Activated CD8-positive, alpha-beta memory T cell treated with anti-CD3 and anti-CD28 coated beads for 4 hours (primary cell): Measurements from ENCODE around the gene GJB2.
"Not testable (repeated sequence)": the region's sequence is repeated elsewhere in the genome, so short reads cannot be mapped to it uniquely, and the experiment has no call there.

Experiments
- DNase-seq, 2 donors: peaks; one replicate each; pipeline ENCODE4 v3.0.0-alpha.2; 2020; ENCODE audit warnings: low read depth in 2 of 2

GJB2 gene

DNA sequence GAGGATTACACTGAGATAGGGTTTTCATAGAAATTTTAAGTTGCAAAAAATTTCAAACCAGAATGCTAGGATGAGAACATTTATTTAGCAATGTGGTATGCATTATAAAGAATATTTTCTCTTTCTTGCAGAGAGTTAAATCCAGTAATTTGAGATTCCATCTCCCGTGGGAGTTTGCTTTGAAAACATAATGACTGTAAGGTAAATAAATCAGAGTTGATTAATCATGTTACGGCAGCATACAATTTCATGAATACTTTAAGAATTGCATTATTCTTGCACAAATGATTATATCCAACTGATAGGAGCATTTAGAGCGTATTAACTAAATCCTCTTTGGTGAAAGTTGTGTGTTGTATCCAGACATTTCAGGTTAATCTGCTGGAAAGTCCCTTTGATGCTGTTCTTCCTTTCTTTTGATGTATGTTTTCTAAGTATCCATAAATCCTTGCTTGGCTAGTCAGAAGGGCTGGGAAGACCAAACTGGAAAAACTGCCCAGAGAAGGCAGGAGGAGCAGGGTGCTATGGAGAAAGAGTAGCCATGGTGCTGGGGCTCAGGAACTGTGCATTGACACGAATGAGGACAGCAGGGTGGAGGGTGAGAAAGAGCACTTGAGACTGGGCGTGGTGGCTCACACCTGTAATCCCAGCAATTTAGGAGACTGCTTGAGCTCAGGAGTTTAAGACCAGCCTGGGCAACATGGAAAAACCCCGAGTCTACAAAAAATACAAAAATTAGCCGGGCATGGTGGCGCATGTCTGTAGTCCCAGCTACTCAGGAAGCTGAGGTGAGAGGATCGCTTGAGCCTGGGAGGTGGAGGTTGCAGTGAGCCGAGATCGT lies 27.1 kb downstream of the GJB2 start:
- DNase-seq = no peak

DNA sequence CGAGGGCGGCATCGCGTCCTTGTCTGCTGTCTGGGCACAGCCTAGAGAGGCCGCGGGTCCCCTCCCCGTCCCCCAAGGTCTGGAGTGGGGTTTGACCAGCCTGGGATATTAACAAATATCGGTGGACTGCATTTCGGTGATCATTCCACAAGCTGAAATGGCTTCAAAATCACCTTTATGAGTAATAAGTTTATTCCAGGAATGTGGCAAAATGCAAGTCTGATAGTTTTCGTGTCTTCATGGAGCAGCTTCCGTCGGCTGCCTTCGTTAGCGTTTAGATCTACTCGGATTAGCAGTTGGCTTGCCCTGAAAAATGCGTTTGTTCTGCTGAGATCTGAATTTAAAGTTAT lies 30.8 kb downstream of the GJB2 start:
- DNase-seq = no peak

DNA sequence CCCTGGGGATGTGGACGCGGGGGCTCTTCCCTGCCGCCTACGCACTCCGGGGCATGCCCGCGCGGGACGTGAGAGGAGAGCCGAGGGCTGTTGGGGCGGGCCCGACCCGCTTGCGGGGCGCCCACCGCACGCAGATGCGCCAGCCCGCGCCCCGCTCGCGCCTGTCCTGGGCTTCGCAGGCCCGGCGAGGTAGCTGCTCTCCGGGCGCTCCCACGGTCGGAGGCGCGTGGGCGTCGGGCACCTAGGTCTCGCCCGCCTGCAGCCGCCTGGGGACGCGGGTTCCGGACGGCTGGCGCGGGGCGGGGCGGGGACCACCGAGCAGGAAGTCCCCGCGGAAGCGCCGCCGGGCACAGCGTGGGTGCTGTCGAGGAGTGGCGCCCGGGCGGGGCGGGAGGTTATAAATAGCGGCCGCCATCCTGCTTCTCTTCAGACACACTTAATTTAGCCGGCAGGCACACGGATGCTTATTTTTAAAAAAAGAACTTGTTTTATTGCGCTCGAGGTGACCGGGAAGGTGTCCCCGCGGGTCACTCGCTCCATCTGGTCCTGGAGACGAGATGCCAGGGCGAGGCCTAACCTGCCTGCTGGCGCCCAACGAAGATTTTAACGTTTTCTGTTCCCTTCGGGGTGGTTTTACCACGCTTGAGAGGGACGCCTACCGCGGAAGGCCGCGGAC lies 31.3 kb downstream of the GJB2 start:
- peak; percentile 32 to 41 for DNase-seq

DNA sequence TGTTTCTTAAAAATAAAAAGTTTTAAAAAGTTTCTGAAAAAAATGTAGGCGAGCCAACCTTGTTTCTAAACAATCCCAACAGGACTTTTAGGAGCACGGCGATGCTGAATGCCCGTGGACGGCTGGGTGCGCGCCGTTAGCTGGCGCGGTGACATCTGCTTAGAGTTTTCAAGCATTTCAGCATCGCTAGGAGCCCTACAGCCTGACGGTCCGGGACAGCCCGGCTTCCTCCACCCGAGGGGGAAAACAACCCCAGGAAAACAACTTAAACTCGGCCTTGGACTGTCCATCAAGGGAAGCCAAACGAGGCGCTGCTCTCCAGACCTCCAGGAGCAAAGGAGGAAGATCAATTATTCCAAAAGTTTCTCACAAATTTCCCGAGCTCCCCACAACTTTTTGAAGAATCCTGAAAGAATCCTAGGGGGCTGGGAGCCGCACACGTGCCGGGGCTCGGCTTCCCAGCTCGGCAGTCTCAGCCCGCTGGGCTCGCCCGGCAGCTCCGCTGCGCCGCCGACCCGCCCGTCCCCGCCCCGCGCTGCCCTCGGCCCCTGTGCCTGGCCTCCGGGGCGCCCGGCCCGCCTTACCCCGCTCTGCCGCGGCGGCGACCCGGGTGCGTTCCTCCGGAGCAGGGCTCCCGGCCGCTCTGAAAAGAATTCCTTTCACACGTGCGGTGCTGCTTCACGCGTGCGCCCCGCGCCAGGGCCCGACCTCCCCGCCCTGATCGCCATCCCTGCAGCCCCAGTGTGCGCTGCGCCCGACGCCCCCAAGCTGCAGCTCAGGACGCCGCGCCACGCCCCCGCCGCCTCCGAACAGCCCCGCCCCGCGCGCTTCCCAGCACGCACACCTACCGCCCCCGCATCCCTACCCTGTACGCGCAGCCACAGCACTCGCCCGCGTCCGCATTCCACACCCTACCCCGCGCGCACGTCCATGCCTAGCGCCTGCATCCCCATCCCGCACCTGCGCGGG lies 32.1 kb downstream of the GJB2 start, which contains the start of gene GJA3:
Gene GJA3, minus strand, starts transcription at position 747 of the 969 bp plus-strand sequence. CDS start 17,764 bp downstream, outside the sequence.
- DNase-seq = peak; percentile 35 to 43

DNA sequence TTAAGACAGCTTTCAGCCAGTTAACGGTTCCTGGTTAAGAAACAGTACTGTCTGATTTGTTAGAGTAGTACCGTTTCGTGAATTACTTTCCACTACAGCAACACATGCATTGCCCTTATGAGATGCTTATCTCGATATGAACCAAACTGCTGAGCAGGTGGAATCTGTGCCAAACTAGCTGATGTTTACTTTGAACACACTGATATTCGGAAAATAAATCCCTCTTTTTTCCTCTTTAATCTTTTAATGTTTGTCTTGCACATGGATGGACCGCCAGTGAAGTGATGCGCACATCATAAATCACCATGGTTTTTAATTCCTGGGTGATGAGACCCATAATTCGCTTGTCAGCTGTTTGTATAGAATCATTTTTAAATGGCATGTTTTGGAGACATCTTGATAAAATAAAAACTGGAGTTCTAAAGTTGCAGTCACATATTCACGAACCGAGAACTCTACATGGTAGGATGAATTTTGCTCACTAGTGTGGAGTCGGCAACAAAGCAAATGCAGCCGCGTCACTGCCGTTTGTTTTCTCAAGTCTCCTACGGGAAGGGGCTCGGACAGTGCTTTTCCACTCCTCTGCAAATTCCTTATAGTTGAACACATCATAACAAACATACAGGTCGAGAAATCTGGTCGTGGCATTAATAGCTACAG lies 33.0 kb downstream of the GJB2 start:
- no peak for DNase-seq

DNA sequence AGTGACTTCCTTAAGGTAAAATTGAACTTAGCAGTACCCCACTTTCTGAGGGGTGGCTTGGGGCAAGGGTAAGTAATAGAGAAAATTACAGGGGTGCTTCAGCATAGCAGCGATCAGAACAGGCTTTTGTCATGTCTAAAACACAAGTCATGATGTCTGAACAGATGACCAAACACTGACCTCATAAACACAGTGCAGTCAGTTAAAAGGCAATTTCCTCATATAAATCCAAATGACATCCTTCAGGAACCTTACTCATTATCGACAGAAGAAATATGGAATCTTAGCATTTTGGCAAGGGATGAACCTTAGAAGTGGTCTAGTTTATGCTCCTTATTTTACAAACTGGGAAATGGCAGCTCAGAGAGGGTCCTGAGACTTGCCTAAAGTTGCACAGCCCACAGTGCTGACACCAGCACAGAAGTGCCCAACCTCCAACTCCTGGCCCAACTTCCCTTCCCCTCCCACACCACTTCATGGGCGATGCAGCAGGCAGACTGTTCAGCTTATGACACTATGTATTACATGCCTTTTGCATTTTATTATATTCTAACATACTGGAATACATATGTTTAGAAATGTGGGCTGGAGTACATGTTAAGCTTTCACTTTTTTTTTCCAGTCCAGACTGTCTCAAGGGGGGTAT lies 35.5 kb downstream of the GJB2 start:
- DNase-seq = no peak

DNA sequence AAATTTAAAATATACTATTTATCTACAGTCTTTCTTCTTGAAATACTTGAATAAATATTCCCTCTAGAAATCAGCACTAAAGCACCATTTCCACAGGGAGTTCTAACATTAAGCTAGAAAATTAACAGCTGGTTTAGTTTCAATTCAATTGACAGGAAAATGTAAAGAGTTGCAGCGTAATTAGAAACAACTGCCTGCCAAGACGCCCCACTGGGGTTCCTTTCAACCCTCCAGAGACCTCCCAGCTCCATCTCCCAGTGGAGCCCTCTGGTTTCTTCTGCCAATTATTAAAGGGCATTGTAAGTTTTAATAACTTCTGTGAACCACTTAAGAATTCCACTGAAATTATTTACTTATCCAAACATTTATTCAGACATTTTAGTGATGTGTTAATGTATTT lies 36.0 kb downstream of the GJB2 start:
- DNase-seq = no peak

DNA sequence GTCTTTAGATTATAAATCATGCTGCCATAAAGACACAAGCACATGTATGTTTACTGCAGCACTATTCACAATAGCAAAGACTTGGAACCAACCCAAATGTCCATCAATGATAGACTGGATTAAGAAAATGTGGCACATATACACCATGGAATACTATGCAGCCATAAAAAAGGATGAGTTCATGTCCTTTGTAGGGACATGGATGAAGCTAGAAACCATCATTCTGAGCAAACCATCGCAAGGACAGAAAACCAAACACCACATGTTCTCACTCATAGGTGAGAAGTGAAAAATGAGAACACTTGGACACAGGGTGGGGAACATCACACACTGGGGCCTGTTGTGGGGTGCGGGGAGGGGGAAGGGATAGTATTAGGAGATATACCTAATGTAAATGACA lies 39.4 kb downstream of the GJB2 start:
- DNase-seq = not testable (repeated sequence)

DNA sequence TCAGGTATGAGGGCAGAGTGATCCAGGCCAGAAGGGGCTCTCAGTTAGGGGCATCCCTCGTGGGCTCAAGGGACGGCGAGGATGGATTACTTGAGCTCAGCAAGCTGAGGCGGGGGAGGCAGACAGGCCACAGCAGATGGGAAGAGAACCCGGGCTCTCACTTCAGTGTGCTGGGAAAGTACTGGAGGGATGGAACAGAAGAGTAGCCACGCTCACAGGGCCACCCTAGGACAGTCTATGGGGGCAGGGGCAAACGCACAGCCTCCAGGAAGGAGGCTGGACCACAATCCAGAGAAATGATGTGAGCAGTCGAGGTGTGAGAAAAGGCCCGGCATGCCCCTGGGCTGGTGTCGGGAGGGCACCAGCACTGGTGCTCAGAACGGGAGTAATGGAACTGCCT lies 41.1 kb downstream of the GJB2 start:
- DNase-seq = no peak

DNA sequence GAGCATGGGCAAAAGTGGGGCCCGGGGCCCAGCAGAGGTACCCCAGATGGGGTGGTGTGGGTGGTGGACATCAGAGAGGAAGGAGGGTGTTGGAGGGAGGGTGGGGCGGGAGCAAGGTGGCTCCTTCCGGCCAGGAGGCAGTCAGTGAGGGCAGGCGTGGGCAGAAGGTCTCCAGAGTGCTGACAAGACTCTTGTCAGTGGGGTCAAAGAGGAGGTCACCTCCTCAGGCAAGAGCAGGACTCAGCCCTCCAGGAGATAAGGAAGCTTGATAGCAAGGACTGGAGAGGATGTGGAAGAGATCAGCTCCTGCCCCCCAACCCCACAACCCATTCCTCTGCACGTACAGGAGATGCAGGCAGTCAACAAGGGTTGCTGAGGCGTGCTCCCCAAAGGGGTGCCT lies 41.7 kb downstream of the GJB2 start:
- DNase-seq = no peak

DNA sequence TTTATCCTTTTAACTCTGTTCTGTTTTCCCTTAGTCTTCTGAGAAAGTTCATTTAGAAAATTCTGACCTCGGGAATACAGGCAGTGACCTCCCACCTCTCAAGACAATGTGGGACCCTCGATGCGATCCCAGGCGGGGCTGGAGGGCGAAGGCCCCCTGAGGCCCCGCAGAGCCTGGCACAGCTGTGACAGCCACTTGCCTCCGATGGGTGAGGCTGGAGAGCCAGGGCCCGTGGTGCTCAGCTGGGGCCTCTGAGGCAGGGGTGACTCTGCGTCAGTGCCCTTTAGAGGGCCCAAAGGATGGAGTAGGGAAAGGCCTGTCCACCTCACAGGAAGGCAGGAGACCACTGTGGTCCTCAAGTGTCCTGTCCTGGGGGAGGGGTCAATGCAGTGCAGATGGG lies 42.2 kb downstream of the GJB2 start:
- DNase-seq = no peak

DNA sequence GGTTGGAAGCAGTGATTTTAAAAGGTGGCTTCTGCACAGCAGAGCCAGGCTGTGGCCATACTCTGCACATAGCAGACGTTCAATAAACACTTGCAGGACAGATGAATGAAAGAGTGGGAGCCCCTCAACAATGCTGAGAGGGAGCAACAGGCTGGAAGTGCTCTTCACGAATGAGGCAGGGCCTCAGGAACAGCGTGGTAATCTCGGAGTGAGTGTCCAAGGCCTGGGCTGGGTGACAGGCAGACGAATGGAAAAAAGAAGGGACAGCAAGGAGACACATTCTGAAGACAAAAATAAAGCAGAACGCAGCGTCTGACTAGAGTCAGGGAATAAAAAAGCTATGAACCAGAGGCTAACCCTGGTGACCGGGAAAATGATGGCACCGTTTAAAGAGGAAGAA lies 43.0 kb downstream of the GJB2 start:
- DNase-seq = no peak

DNA sequence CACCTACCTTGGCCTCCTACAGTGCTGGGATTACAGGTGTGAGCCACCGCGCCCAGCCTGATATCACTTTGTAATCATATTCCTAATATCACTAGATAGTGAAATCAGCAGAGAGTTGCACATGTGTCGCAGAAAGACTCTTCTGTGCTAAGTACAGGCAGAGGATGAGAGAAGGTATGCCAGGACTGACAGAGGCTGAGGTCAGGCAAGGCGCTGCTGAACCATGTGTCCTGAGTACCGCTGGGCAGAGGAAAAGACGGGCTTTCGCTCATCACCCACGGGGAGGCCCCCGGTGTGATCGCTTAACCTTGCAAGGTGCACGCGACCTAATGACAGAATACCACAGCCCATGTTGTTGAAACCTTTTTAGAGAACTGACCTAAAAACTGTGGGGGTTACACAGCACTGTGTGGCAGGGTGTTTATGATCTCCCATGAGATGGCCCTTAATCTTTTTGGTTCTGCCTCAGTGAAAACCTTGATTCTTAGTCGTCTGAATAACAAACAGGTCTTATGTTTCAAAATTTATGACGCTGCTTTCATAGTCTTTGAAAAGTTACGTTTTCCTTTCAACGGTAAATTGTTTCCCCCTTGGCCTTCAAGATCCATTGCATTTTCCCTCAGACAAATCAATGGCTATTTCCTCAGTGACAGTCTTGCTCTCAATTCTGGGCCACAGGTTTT lies 44.1 kb downstream of the GJB2 start:
- no peak for DNase-seq

DNA sequence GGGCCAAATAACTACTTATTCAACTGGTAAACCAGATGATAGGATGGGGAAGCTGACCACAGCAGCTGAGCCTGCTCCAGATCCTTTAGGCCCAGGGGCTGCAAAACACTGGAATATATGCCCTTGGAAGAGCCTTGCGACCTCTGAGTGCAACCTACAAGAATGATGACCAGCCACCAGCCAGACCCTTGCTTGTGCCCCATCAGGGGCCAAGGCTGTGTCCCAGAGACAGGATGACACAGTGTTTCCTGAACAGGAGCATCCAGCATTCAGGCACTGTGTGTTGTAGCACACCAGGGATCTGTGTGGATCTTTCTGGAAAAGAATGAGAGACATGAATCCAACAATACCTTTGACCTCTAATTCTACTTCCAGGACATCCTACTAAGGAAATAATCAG lies 46.4 kb downstream of the GJB2 start:
- no peak for DNase-seq

DNA sequence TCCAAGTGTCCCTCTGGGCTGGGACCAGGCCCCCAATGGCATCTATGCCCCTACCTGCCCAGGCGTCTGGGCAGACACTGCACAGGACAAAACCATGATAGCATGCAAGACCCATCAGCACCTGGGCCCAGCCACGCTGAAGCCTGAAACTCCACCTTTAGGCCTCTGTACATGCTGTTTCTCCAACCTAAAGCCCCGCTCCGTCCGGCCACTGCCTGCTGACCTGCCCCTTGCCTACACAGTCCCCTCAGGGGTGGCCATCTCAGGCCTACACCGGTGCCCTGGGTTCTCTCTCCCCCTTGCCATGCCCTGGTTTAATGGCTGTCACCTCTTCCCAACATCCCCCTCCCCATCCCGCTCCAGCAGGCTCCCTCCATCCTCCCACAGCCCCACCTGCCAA lies 47.2 kb downstream of the GJB2 start:
- DNase-seq = no peak

DNA sequence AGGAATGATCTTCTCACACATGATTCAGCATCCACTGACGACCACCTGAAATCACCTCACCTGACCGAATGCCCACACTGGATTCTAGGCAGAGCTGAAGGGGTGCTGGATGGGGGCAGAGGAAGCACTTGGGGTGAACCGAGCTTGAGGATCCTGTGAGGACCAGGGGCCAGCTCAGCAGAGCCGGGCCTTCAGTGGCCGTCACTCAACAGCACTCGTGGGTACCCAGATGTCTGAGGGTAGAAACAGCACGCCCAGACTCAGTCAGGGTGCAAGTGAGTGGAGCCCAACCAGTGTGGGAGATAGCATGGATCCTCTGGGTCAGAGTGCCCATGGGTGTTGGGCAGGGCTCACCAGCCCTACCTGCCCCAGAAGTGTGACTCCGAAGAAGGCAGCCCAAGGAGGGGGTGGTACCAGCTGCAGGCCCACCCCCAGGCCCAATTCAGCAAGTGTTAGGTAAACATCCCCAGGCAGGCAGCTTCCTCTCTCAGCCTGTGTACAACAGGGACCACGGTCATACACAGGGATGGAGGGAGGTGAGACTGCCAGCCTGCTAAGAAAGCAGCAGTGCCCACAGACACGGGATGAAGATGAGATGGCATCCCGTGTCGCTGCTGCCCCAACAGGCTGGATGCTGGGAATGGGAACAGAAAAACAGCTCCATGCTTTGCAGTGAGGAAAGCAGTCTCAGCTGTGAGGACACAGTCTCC lies 48.4 kb downstream of the GJB2 start:
- DNase-seq = no peak

DNA sequence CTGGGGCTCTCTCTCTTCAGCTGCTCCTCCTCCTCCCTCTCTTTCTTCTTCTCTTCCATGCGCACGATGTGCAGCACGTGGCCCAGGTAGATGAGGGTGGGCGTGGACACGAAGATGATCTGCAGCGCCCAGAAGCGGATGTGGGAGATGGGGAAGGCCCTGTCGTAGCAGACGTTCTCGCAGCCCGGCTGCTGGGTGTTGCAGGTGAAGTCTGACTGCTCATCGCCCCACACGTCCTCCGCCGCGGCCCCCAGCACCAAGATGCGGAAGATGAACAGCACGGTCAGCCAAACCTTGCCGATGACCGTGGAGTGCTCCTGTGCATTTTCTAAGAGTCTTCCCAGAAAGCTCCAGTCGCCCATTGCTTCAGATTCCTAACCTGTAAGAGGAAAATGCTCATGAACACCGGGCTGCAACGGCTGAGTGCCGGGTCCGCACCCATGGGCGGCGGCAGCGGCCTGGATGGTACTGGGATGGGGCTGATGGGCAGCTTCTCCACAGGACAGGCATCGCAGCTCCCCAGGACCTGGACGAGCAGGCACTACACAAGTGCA lies 49.7 kb downstream of the GJB2 start:
- DNase-seq = no peak

DNA sequence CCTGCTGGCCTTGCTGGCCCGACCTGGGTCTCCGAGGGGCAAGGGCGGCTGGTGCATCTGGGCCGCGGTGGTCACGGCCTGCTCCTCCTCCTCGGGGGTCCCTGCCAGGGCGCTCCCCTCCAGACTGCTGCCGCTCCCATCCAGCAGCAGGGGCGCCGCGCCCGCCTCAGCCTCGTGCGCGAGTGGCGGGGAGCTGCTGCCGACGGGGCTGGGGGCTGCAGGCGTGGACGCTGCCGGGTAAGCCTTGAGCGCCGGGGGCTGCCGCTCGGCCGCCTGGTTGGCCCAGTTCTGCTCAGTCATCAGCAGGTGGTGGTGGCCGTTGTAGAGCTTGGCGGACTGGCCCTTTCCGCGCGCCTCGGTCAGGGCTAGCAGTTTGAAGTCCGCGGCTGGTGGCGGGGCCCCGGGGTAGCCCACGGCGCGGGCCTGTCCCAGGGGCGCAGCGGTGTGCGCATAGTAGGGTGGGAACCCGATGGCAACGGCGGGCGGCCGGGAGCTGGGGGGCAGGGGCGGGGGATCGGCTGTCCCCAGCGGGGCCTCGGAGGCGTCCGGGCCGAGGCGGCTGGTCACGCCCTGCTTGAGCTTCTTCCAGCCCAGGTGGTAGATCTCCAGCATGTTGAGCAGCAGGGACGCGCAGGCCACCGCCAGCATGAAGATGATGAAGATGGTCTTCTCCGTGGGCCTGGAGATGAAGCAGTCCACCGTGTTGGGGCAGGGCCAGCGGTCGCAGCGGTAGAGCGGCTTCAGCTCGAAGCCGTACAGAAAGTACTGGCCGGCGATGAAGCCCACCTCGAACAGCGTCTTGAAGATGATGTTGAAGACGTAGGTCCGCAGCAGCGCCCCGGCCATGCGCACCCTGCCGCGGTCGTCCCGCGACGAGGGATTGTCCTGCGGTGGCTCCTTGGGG lies 50.5 kb downstream of the GJB2 start:
- DNase-seq = no peak
